ENCODE results near the gene FCN2.

FCN2 gene

GRCh38 chr9:134913041-134913712, 32.6 kb downstream of the FCN2 start:
- DNase-seq = no peak

DNA sequence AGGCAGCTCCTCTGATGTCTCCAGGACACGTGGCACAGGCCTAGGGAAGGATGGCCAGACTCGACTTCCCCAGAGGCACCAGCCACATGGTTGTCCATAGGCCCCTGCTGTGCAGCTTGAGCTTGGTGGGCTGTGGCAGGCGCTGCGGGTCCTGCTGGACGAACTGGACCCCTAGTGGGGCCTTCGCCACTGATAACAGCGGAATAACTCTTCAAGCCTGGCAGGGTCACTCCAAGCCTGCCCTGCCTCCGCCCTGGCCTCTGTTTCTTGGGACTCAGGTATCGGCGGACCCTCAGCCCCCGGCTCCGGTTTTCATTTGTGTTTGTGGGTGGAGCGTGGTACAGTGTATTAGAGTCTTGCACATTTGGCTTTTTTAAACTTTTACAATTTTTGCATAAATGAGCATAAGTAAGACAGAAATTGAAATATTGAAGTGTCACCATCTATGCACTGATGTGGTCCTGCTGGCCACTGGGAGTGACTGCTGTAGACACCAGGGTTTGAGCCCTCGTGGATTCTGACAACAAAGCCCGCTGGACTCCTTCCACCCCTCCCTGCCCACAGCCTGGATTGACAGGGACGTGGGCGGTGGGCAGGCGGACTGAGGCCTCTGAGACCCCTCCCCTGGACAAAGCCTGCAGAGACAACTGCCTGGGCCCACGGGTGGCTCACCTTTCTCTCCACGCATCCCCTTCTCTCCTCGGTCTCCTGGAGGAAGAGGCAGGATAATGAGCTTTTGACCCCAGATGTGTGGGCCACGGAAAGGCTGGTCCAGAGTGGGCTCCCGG, 33.3 kb downstream of the FCN2 start:
- no peak for DNase-seq

DNA sequence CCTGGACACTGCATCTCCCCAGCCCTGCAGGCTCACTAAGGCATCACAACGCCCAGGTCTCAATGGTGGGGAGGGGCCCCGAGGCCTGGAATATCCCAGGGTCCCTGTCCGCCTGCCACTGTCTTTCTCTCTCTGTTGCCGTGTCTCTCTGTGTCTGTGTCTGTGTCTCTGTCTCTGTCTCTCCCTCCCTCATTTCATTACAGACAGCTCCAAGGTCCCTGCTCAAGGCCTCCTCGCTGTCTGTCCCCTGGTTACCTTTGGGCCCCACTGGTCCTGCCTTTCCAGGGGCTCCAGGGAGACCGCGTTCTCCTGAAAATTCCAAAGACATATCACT, 33.9 kb downstream of the FCN2 start:
- DNase-seq = no peak

DNA sequence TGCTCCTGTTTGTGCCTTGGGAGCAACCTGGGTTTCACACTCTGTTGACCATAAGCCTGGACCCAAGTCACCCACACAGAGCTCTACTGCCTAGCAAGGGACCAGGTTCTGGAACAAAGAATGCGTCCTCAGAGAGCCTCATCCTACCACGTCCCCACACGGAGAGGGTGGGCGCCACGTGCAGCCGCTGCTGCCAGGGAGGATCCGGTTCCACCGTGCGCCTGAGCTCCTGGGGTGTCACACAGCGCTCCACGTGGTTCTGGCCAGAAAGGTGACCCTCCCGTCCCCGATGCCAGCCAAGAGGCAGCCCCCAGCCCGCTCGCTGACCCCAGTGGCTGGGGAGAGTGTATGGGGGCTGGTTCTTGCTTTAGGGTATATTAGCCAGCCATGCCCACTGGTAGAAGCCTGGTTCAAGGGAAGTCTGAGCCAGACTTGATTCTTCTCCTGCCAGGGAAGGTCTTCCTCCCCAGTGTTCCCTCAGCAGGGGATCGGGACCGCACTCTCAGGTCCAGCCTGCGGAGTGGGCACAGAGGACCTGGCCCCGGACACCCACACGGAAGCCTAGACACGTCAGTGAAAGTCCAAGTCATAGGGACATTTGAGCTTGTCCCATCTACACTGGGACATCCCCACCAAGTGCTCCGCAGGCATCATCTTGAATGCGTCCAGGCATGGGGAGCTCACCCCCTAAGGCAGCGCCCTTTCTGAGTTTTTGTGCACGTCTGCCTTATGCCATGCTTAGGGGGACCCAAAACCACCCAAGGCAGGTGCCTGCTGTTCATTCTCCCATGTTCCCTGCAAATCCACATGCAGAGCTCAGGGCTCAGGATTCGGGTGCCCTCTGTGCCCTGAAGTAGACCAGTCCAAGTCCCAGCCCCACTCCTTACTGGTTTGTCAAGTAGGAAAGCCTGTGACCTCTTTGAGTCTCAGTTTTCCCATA, 34.7 kb downstream of the FCN2 start:
- no peak for DNase-seq

- no peak for DNase-seq
These were observed 35.6 kb downstream of the FCN2 start for GRCh38 chr9:134916161-134916665.

- DNase-seq = no peak
These were observed 37.1 kb downstream of the FCN2 start, which contains the start of gene FCN1 for GRCh38 chr9:134917431-134918373. Gene FCN1, minus strand, starts transcription at chr9:134917912. Its CDS starts 41 bp downstream, at chr9:134917871.

- DNase-seq = no peak
These were observed 38.0 kb downstream of the FCN2 start for GRCh38 chr9:134918646-134919045.

DNA sequence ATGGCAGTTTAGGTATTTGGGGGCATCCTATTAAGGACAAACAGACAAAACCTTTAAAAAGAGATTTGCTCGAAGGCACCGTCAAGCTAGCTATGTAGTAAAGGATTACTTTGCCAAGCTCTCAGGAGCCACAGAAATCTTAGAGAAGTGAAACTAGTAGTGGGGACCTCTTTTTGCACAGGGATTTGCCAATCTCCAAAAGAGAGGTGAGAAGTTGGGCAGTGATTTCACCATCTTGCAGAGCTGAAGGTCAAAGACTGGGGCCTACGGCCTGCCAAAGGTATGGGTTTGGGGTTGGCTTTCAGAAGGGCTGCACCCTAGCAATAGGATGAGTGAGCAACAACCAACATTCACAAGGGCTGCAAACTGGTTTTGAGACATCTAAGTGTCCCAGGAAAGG, 38.7 kb downstream of the FCN2 start:
- DNase-seq = no peak

GRCh38 chr9:134922066-134922931, 41.7 kb downstream of the FCN2 start:
- no peak for DNase-seq

GRCh38 chr9:134922932-134923240, 42.3 kb downstream of the FCN2 start:
- DNase-seq = no peak

DNA sequence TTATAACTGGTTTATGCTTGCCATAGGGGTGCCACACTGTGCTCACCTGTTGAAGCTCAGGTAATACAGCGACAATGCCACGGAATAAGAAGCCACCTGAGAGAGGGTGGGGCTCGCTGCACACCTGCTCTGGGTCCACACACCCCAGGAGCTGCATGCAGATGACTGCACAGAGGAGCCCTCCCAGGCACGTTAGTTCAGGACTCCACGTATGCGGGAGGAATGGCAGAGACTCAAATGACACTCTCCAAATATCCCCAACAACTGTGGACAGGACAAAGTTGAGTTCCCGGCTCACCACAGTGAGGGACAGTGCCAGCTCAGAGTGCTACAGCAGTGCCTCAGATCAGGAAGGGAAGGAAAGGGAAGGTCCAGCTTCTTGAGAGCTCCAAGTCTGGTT, 42.9 kb downstream of the FCN2 start:
- DNase-seq = no peak

DNA sequence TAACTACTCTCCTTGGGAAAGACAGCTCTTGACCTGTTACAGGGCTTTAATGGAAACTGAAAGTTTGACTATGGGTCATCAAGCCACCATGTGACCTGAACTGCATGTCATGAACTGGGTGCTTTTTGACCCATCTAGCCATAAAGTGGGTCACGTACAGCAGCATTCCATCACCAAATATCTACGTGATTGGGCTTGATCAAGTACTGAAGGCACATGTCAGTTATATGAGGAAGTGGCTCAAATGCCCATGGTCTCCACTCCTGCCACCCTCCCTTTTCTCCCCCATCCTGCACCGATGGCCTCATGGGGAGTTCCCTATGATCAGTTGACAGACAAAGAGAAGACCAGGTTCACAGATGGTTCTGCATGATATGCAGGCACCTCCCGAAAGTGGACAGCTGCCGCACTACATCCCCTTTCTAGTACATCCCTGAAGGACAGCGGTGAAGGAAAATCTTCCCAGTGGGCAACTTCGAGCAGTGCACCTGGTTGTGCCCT, 44.5 kb downstream of the FCN2 start:
- no peak for DNase-seq

DNA sequence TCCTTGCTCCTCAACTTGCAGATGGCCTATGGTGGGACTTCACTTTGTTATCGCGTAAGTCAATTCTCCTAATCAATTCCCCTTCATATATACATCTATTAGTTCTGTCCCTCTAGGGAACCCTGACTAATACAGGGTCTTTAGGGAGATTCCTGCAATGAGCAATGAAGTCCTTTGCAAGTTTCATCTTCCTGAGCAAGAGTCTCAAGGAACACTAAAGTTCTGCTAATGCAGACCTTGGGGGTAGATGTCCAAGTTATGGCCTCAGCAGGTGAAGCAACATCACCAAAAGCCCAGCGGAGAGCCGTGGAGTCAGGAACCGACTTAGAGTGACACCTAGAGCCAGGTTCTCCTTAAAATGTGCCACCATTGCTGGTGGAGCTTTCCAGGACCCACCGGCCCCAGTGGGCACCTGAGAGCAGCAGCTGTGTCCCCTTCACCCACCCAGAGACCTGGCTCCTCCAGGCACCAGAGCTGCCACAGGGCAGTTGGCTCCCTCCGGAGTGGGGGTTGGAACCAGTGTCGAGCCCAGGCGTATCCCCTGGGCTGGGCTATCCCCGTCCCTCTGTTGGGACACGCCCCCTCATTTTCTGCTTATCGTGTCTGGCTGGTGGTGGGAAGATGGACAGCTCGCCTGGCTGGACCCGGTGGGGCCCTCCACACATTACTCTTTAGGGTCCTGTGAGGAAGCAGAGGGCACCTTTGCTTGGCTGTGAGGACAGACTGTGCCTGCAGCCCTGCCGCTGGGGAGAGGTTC, 48.0 kb downstream of the FCN2 start:
- DNase-seq = no peak

- no peak for DNase-seq
These were observed 48.9 kb downstream of the FCN2 start for GRCh38 chr9:134929193-134930158.

GRCh38 chr9:134930398-134930797, 49.8 kb downstream of the FCN2 start:
- no peak for DNase-seq

DNA sequence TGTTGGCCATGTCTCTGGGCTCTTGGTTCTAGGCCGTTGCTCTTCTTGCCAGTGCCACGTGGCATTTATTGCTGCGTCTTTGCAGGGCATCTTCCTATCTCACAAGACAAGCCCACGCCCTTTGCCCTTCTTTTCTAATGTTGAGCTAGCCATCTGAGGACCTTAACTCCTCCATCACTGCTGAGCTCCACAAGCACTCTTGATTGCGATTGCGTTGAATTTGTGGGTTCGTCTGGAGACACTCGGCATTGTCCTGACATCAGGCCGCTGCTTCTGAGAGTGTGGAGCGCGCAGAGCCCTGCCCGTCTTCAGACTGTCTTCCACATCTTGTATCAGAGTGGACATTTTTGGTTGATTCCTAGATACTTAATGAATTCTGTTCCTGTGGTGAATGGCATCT, 51.6 kb downstream of the FCN2 start:
- no peak for DNase-seq

DNA sequence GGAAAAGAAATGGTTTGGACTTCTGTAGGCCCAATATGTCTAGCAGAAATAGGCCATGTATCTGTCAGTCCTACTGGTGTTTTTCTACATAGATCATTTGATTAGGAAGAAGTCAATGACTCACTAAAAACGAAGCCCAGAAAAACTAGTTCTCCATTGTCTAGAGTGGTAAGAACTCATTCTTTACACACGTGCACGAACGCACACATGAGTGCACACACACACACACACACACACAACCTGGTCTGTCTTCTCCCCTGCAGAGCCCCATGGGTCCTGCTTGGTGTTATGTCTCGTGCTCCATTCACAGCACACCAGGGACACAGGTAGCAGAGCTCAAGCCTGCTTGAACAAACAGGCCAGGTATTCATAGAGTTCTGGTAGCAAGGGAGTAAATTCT, 52.0 kb downstream of the FCN2 start:
- no peak for DNase-seq

DNA sequence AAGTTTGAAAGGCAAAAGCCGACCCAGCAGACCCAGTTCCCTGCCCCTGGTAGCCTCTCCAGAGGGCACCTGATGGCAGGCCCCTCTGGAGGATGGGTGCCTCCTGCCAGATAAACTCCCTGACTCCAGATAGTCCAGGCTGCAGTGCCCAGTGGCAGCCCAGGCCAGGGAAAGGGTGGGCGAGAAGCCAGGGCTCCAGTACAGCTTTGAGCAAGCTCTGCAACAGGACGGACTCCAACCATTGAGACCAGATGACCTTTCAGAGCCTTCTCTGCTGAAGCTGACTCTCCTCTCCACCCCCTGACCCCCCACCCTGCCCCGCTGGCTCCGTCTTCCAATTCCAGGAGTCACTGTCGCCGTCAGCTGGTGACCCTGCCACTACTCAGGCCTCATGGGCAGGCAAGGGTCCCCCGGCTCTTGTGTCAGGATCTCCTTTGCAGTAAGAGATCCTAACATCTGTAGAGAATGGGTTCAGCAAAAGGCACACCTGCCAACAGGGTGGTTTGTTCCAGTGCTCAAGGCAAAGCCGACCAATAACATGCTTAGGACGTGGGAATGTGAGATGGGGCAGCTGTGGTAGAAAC, 52.6 kb downstream of the FCN2 start:
- no peak for DNase-seq

Data from stimulated activated naive CD4-positive, alpha-beta T cell treated with Interleukin-2 at 50 U/mL for 16 hours (primary cell).